8988T (cell line): ENCODE data around the gene EDA2R.

Experiments
- DNase-seq: peaks from one replicate; pipeline ENCODE4 v3.0.0; 2011

EDA2R gene

GRCh38 chrX:66638591-66639500, at the start of gene EDA2R:
TSS of gene EDA2R (minus strand) at chrX:66639078. CDS start at chrX:66616020, 23,058 bp downstream.
- DNase-seq: no peak

- no peak for DNase-seq
Measured at GRCh38 chrX:66684196-66684595, 45.3 kb upstream of the EDA2R start.

GRCh38 chrX:66680451-66680850, 41.6 kb upstream of the EDA2R start:
- DNase-seq: no peak

GRCh38 chrX:66677430-66677829, 38.6 kb upstream of the EDA2R start:
- no peak for DNase-seq

- DNase-seq: no peak
Measured at GRCh38 chrX:66676990-66677389, 38.1 kb upstream of the EDA2R start.

GRCh38 chrX:66676413-66676812, 37.5 kb upstream of the EDA2R start:
- DNase-seq: no peak

GRCh38 chrX:66675541-66675940, 36.7 kb upstream of the EDA2R start:
- no peak for DNase-seq

- DNase-seq: no peak
Measured at GRCh38 chrX:66674506-66674905, 35.6 kb upstream of the EDA2R start.

- no peak for DNase-seq
Measured at GRCh38 chrX:66672106-66672505, 33.2 kb upstream of the EDA2R start.

- DNase-seq: no peak
Measured at GRCh38 chrX:66654411-66654810, 15.5 kb upstream of the EDA2R start.

GRCh38 chrX:66635360-66635759, 3.5 kb downstream of the EDA2R start:
- no peak for DNase-seq

GRCh38 chrX:66634272-66634671, 4.6 kb downstream of the EDA2R start:
- no peak for DNase-seq

GRCh38 chrX:66633541-66633940, 5.3 kb downstream of the EDA2R start:
- DNase-seq: no peak

- DNase-seq: no peak
Measured at GRCh38 chrX:66632981-66633380, 5.9 kb downstream of the EDA2R start.

- no peak for DNase-seq
Measured at GRCh38 chrX:66632473-66632872, 6.4 kb downstream of the EDA2R start.

GRCh38 chrX:66625525-66625924, 13.4 kb downstream of the EDA2R start:
- DNase-seq: no peak

GRCh38 chrX:66622209-66622608, 16.7 kb downstream of the EDA2R start:
- DNase-seq: no peak

GRCh38 chrX:66616944-66617343, 21.9 kb downstream of the EDA2R start:
- no peak for DNase-seq

GRCh38 chrX:66602381-66602938, 36.4 kb downstream of the EDA2R start:
- DNase-seq: no peak

GRCh38 chrX:66601522-66601921, 37.4 kb downstream of the EDA2R start:
- no peak for DNase-seq

GRCh38 chrX:66579219-66579618, 59.7 kb downstream of the EDA2R start:
- no peak for DNase-seq

- DNase-seq: no peak
Measured at GRCh38 chrX:66553973-66554372, 84.9 kb downstream of the EDA2R start.

- no peak for DNase-seq
Measured at GRCh38 chrX:66547847-66548369, 91.0 kb downstream of the EDA2R start.
